Measurements from ENCODE around the gene WASF2. TPM values are rescaled to one million over a fixed set of nuclear protein-coding genes. Genes with fewer than 3 reads are reported as not detected.

WASF2 gene
- total RNA-seq, 1 donor from 2014 or later = 189 TPM

- DNase-seq (ENCODE audit: extremely low spot score, unreplicated experiment) = no peak
- no peak overlapping the region for H3K4me3 Mint-ChIP-seq (ENCODE audit: unreplicated experiment)
- no peaks in the 10 kb centered on the region for H3K27me3 Mint-ChIP-seq (ENCODE audit: unreplicated experiment)
- no peaks in the 10 kb centered on the region for H3K36me3 Mint-ChIP-seq (ENCODE audit: unreplicated experiment)
- TF ChIP-seq CTCF (IDR thresholded peaks at IDR 0.05) = no peak
- H3K4me1 Mint-ChIP-seq (ENCODE audit: unreplicated experiment) = peaks cover 27% of the 10 kb centered on the region
- no peak overlapping the region for H3K27ac Mint-ChIP-seq (ENCODE audit: unreplicated experiment)
- H3K9me3 Mint-ChIP-seq (ENCODE audit: unreplicated experiment) = no peaks in the 10 kb centered on the region
These were observed 24.0 kb upstream of the WASF2 start for GRCh38 chr1:27513958-27514357.

- TF ChIP-seq CTCF (IDR thresholded peaks at IDR 0.05) = no peak
- H3K27ac Mint-ChIP-seq (ENCODE audit: unreplicated experiment) = no peak overlapping the region
- no peak for DNase-seq (ENCODE audit: extremely low spot score, unreplicated experiment)
- no peaks in the 10 kb centered on the region for H3K9me3 Mint-ChIP-seq (ENCODE audit: unreplicated experiment)
- H3K4me3 Mint-ChIP-seq (ENCODE audit: unreplicated experiment) = no peak overlapping the region
- H3K36me3 Mint-ChIP-seq (ENCODE audit: unreplicated experiment) = no peaks in the 10 kb centered on the region
- H3K27me3 Mint-ChIP-seq (ENCODE audit: unreplicated experiment) = no peaks in the 10 kb centered on the region
- peaks cover 23% of the 10 kb centered on the region for H3K4me1 Mint-ChIP-seq (ENCODE audit: unreplicated experiment)
These were observed 23.6 kb upstream of the WASF2 start for GRCh38 chr1:27513528-27513927.

GRCh38 chr1:27509127-27510080 lies 19.4 kb upstream of the WASF2 start:
- Mint-ChIP-seq H3K27me3 (ENCODE audit: unreplicated experiment) (no peaks in the 10 kb centered on the region), H3K36me3 (ENCODE audit: unreplicated experiment) (no peaks in the 10 kb centered on the region), H3K27ac (ENCODE audit: unreplicated experiment) (peak overlapping the region; percentile 44), H3K4me3 (ENCODE audit: unreplicated experiment) (no peak overlapping the region), H3K4me1 (ENCODE audit: unreplicated experiment) (peaks cover 32% of the 10 kb centered on the region), H3K9me3 (ENCODE audit: unreplicated experiment) (no peaks in the 10 kb centered on the region)
- no peak for TF ChIP-seq CTCF (IDR thresholded peaks at IDR 0.05)
- no peak for DNase-seq (ENCODE audit: extremely low spot score, unreplicated experiment)

- H3K9me3 Mint-ChIP-seq (ENCODE audit: unreplicated experiment) = no peaks in the 10 kb centered on the region
- peak overlapping the region; percentile 23 for H3K27ac Mint-ChIP-seq (ENCODE audit: unreplicated experiment)
- DNase-seq (ENCODE audit: extremely low spot score, unreplicated experiment) = no peak
- no peaks in the 10 kb centered on the region for H3K36me3 Mint-ChIP-seq (ENCODE audit: unreplicated experiment)
- peaks cover 37% of the 10 kb centered on the region for H3K4me1 Mint-ChIP-seq (ENCODE audit: unreplicated experiment)
- no peak for TF ChIP-seq CTCF (IDR thresholded peaks at IDR 0.05)
- H3K27me3 Mint-ChIP-seq (ENCODE audit: unreplicated experiment) = no peaks in the 10 kb centered on the region
- no peak overlapping the region for H3K4me3 Mint-ChIP-seq (ENCODE audit: unreplicated experiment)
These were observed 18.1 kb upstream of the WASF2 start for GRCh38 chr1:27507960-27508665.

- no peaks in the 10 kb centered on the region for H3K9me3 Mint-ChIP-seq (ENCODE audit: unreplicated experiment)
- H3K4me3 Mint-ChIP-seq (ENCODE audit: unreplicated experiment) = no peak overlapping the region
- peak overlapping the region; percentile 31 for H3K27ac Mint-ChIP-seq (ENCODE audit: unreplicated experiment)
- no peak for TF ChIP-seq CTCF (IDR thresholded peaks at IDR 0.05)
- H3K27me3 Mint-ChIP-seq (ENCODE audit: unreplicated experiment) = no peaks in the 10 kb centered on the region
- H3K4me1 Mint-ChIP-seq (ENCODE audit: unreplicated experiment) = peaks cover 47% of the 10 kb centered on the region
- H3K36me3 Mint-ChIP-seq (ENCODE audit: unreplicated experiment) = no peaks in the 10 kb centered on the region
- DNase-seq (ENCODE audit: extremely low spot score, unreplicated experiment) = no peak
These were observed 16.7 kb upstream of the WASF2 start for GRCh38 chr1:27506703-27507102.

Data from osteocyte (in vitro differentiated cells).